Cardiac fibroblast (primary cell): ENCODE results near the gene COL19A1.

Experiments used
- DNase-seq, 2 donors: peaks; one replicate each; pipeline versions ENCODE4 v3.0.0 to v3.0.0-alpha.2; 2010; ENCODE audit warnings: low read depth in 2 of 2
- H3K4me3 ChIP-seq, 2 donors: replicated peaks in 1 of 2; 1 replicate in 1 of 2; 2 replicates in 1 of 2; pipeline ENCODE4 v1.5.1; 2011; ENCODE audit warnings: low read depth in 2 of 2, low read length in 2 of 2, mild to moderate bottlenecking in 2 of 2, moderate library complexity in 1 of 2
- TF ChIP-seq, protein P1 (sequence below): IDR thresholded peaks from one replicate; pipeline ENCODE4 v1.5.1; 2011; ENCODE audit warnings: low read depth, mild to moderate bottlenecking, low read length, inconsistent platforms

The COL19A1 gene

DNA sequence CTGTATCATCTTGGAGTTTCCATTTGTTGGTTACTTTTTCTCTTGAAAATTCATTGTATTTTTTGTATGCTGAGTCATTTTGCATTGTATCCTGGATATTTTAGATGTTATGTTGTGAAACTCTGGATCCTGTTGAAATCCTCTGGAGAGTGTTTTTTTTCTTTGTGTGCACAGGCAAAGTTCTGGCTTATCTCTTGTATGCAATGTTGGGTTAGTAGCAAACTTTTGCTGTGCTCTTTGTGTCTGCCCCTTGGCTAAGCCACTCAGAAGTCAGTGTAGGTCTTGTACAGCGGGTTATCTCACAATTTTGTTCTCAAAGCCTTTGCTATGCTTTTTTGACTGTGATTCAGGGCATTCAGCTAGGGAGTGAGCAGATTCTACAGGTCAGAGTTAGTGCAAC lies 40.5 kb upstream of the COL19A1 start:
- peak; percentile 80 to 91 for DNase-seq
- TF ChIP-seq, protein P1, sequence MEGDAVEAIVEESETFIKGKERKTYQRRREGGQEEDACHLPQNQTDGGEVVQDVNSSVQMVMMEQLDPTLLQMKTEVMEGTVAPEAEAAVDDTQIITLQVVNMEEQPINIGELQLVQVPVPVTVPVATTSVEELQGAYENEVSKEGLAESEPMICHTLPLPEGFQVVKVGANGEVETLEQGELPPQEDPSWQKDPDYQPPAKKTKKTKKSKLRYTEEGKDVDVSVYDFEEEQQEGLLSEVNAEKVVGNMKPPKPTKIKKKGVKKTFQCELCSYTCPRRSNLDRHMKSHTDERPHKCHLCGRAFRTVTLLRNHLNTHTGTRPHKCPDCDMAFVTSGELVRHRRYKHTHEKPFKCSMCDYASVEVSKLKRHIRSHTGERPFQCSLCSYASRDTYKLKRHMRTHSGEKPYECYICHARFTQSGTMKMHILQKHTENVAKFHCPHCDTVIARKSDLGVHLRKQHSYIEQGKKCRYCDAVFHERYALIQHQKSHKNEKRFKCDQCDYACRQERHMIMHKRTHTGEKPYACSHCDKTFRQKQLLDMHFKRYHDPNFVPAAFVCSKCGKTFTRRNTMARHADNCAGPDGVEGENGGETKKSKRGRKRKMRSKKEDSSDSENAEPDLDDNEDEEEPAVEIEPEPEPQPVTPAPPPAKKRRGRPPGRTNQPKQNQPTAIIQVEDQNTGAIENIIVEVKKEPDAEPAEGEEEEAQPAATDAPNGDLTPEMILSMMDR = no peak
- no peak overlapping the region for H3K4me3 ChIP-seq

DNA sequence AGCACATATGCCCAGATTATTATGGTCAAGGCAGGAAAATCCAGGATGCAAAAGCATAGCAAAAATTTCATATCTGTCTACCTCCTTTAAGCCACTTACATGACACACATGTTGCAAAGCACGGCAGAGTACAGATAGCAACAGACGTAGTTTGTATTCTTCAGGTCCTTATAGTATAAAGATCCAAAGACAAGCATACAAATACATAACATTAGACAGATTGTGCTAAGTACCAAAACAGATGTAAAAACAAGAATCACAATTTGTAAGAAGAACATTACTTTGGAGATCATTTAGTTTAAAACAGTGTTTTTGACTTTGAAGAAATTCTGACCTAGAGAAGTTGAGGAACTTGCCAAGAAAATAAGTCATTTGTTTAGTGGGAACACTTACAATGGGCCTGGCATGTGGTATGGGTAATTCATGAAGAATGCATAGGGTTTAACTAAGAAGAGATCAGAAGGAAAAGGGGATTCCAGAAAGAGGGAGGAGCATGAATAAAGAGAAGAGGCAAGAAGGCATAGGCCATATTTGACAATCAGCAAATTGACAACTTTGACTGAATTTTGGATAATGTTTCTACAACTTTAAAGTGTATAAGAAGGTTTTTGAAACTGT lies 39.0 kb upstream of the COL19A1 start:
- H3K4me3 ChIP-seq = no peak overlapping the region
- DNase-seq = peak; percentile 67 to 83
- TF ChIP-seq, protein P1 = no peak

DNA sequence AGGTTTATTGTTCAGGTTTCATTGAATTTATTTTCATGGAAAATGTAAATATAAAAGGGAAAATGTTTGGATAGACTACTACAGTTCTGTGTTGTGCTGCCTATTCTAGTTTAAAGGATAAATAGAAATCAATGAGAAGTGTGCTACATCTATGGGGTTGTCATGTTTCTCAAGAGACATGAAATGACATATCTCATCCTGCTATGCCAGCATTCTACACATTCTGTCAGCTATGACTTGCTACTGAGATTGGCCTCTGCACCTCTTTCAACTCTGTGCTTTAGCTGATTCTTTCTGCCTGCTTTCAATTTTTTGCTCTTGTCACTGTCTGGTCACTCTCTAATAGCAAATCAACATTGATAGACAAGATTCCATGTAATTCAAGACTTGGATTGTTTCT lies 33.8 kb upstream of the COL19A1 start:
- H3K4me3 ChIP-seq = no peak overlapping the region
- TF ChIP-seq, protein P1 = no peak
- no peak for DNase-seq

DNA sequence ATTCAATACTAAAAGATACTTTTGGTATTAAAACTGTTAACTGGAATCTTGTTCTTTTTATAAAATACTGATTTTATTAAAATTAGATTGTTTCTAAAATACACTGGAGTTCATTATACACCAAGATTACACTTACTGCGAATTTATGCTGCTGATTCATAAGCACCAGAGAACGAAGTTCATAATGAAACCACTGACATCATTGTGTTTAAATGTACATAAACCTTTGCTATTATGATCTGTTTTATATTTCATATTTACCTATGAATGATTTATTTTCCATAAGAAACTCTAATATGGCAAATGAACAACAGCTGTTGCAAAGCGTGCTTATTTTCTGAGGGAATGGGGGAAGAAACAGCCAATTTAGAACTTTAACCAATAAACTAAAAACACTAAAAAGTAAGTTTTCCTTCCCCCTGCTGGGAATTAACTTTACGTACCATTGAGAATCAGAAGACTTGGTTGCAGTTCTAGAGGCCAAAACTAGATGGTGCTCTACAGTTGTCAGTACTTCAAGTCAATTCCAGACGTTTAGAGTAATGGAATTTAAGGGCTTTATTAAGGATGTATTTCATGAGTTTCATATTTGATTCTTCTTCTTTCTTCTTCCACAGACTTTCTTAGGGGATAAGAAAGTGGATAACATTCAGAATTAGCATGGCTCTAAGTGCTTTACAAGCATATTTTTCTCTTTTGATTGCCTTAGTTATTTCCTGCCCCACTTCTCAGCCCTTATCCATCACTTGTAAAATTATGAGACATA lies 30.8 kb upstream of the COL19A1 start:
- DNase-seq = peak; percentile 88 to 91
- no peak overlapping the region for H3K4me3 ChIP-seq
- TF ChIP-seq, protein P1 = peak; percentile 84

DNA sequence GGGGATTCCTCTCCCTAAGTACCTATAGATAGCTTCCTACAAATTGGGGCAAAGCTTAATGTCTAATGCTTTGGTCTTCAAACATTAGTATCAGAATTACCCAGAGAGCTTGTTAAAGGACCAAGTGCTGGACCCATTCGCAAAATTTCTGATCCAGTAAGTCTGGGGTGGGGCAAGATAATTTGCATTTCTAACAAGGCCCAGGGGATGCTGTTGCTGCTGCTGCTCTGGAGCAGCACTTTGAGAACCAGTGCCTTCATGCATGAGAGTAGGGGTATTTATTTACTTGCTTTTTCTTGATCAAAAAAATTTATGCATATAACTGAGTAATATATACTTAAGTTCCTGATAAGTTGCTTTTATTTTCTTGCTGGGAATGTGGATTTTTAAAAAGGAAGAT lies 24.5 kb upstream of the COL19A1 start:
- TF ChIP-seq, protein P1 = no peak
- no peak for DNase-seq
- no peak overlapping the region for H3K4me3 ChIP-seq

DNA sequence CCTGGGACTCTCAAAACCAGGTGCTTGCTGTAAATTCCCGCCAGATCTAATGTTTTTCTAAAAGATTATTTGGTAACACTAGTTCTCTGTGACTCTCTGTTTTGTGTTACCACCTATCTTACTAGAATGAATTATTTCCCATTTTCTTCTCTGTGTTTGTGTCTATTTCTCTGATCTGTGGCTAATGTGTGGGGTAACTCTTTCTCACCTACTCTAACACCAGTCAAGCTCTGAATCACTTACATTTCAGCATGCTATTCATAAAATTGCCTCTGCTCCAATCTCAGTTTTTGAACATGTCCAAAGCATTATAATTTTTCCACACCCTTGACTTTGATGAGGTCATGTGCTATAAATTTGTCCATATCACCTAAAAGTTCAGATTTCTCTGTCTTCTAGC lies 23.2 kb upstream of the COL19A1 start:
- H3K4me3 ChIP-seq = no peak overlapping the region
- no peak for DNase-seq
- TF ChIP-seq, protein P1 = no peak

DNA sequence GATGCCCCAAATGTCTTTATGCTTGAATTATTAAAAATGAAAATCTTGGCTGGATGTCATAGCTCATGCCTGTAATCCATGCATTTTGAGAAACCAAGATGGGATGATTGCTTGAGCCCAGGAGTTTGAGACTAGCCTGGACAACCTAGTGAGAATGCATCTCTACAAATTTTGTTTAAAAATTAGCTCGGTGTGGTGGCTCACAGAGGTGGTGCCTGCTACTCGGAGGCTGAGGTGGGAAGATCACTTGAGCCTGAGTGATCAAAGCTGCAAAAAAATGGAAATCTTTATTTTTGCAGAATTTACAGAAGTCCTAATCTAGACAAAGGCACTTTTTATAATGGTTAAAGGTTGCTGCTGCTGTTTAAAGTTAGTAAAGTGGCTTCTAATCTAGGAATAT lies 20.0 kb upstream of the COL19A1 start:
- no peak overlapping the region for H3K4me3 ChIP-seq
- TF ChIP-seq, protein P1 = no peak
- DNase-seq = no peak
